ENCODE measurements around the gene COL18A1.
A peak's percentile ranks its signal among the peaks of the same experiment; 100 is the strongest.

The COL18A1 gene

DNA sequence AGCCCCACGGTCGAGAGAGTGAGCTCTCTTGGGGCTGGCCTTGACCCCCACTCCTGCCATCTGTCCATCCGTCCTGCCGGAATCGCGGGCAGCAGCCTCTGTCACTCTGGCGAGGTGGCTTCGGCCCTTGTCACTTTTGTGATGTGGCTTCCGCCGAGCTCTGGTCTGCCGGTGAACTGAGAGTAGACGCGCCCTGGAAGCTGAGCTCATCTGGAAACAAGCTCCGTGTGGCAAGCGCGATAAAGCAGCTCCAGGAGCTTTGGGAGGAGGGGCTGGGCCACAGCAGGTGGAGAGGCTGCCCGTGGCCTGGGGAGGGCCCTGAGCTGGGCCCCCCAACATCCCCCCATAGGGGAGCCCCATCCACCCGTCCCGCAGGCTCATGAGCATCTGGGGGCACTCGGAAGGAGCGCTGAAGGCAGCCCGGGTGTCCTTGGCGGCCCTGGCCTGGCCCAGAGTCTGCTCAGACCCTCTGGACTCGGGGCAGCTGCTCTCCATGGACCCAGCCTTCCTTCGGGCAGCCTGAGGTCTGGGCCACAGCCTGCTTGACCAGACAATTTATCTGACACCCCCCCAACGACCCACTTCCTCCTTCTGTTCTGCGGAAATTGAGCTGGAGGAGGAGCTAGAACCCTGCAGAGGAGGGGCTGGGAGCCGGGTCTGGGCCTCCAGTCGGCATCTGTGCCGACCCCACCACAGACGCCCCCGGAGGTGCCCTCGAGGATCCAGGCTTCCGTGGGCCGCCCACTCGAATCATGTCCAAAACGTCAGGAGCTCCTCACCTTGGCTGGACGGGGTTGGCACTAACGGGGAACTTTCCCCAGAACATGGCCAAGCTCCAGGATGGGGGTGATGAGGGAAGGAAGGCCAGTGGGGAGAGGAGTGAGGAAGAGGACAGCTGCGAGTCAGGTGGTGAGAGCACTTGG is 78.2 kb downstream of the COL18A1 start:
- TF ChIP-seq POLR2A (IDR thresholded peaks at IDR 0.05; ENCODE audit: low read length) (no peak), GATA1 (IDR thresholded peaks at IDR 0.05; ENCODE audit: low read depth, low read length) (no peak)
- peak; percentile 67 to 78 for DNase-seq

- no peak for DNase-seq
- TF ChIP-seq POLR2A (IDR thresholded peaks at IDR 0.05; ENCODE audit: low read length) (no peak), GATA1 (IDR thresholded peaks at IDR 0.05; ENCODE audit: low read depth, low read length) (no peak)
Measured at GRCh38 chr21:45484318-45484717, 79.4 kb downstream of the COL18A1 start.

- no peak for DNase-seq
- TF ChIP-seq POLR2A (IDR thresholded peaks at IDR 0.05; ENCODE audit: low read length) (no peak), GATA1 (IDR thresholded peaks at IDR 0.05; ENCODE audit: low read depth, low read length) (no peak)
Measured at GRCh38 chr21:45485686-45486442, 80.9 kb downstream of the COL18A1 start.

- DNase-seq: no peak
- TF ChIP-seq GATA1 (IDR thresholded peaks at IDR 0.05; ENCODE audit: low read depth, low read length): no peak
- TF ChIP-seq POLR2A (IDR thresholded peaks at IDR 0.05; ENCODE audit: low read length): no peak
Measured at GRCh38 chr21:45486443-45487160, 81.6 kb downstream of the COL18A1 start.

DNA sequence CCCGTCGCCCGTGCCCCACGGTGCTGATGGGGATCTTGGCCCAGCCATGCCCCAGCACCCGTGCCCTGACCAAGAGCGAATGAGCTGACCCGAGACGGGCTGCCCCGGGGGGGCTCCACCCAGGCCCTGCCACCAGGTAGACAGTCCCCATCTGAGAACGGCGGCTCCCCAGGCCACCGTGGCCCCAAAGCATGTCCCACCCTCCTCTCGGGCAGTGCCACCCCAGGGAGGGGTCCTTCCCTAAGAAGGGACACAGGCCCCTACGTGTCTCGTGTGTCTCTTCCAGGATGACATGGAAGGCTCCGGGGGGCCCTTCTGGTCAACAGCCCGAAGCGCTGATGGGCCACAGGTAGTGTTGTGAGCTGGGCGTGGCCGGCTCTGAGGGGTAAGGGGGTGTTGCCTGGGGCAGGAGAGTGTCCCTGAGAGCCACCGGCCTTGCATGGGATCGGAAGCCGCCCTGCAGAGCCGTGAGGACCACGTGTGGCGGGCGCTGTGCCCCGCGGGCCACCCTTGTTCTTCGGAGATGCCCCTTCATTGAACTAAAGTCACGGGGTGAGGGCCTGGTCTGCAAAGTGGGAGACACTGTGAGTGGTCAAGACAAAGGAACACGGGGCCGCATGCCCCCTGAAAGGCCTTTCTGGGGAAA is 82.3 kb downstream of the COL18A1 start:
- no peak for DNase-seq
- TF ChIP-seq GATA1 (IDR thresholded peaks at IDR 0.05; ENCODE audit: low read depth, low read length) (no peak), POLR2A (IDR thresholded peaks at IDR 0.05; ENCODE audit: low read length) (no peak)

- TF ChIP-seq POLR2A (IDR thresholded peaks at IDR 0.05; ENCODE audit: low read length): no peak
- no peak for DNase-seq
Measured at GRCh38 chr21:45487891-45488600, 83.1 kb downstream of the COL18A1 start.

DNA sequence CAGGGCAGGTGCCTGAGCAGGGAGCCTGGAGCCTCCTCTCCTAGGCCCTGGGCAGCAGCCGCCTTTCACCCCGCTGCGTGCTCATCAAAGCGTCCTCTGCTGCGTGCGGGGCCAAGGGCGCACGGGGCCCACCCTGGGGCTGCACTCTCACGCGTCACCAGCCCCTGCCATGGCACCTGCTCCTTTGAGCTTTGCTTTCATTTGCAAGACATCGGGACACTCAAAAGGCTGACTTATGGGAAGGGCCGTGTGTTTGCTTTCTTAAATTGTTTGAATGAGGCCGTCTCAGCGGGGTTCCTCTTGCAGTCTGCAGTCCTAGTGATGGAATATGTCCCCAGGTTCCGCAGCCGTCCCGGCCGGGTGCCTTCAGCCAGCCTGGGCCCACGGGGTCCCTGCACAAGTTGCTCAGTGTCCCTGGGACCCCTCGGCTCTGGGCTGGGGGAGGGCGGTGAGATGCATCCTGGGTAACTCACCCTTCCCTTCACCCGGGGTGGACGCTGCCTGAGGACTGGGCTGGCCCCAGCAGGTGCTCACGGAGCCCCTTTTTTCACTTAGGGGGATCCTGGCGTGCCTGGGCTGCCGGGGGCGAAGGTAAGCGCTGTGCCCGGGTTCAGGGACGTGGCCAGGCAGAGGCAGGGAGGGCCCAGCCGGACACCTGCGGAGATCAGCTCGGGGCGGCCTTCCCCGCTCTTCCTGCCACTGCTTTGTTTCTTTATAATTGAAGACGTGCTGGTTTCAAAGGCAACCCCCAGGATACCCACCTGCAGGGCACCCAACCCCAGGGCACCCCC is 84.2 kb downstream of the COL18A1 start:
- TF ChIP-seq GATA1 (IDR thresholded peaks at IDR 0.05; ENCODE audit: low read depth, low read length) (no peak), POLR2A (IDR thresholded peaks at IDR 0.05; ENCODE audit: low read length) (no peak)
- no peak for DNase-seq

GRCh38 chr21:45489722-45489982 is 84.7 kb downstream of the COL18A1 start:
- no peak for DNase-seq
- TF ChIP-seq POLR2A (IDR thresholded peaks at IDR 0.05; ENCODE audit: low read length): no peak
- no peak for TF ChIP-seq GATA1 (IDR thresholded peaks at IDR 0.05; ENCODE audit: low read depth, low read length)

DNA sequence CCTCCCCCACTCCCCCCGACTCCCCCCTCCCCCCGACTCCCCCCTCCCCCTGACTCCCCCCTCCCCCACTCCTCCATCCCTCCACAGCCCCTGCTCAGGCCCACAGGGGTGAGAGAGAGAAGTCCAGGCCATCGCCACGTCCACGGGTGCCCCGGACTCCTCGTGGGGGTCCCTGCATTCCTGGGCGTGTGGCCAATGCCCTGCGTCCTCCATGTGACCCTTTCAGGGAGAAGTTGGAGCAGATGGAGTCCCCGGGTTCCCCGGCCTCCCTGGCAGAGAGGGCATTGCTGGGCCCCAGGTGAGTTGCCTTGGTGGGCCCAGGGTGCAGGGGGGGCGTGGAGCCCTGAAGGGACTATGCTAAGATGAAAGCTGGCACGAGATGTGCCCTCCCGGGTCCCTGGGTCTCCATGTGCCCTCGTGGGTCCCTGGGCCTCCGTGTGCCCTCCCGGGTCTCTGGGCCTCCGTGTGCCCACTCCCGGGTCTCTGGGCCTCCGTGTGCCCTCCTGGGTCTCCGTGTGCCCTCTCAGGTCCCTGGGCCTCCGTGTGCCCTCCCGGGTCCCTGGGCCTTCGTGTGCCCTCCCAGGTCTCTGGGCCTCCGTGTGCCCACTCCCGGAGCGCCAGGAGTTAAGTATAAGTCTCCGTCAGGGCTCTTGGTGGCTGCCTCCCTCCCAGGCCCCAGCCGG is 85.2 kb downstream of the COL18A1 start:
- TF ChIP-seq POLR2A (IDR thresholded peaks at IDR 0.05; ENCODE audit: low read length) (no peak), GATA1 (IDR thresholded peaks at IDR 0.05; ENCODE audit: low read depth, low read length) (no peak)
- no peak for DNase-seq

GRCh38 chr21:45491056-45491455 is 86.1 kb downstream of the COL18A1 start:
- no peak for TF ChIP-seq POLR2A (IDR thresholded peaks at IDR 0.05; ENCODE audit: low read length)
- TF ChIP-seq GATA1 (IDR thresholded peaks at IDR 0.05; ENCODE audit: low read depth, low read length): no peak
- DNase-seq: no peak

DNA sequence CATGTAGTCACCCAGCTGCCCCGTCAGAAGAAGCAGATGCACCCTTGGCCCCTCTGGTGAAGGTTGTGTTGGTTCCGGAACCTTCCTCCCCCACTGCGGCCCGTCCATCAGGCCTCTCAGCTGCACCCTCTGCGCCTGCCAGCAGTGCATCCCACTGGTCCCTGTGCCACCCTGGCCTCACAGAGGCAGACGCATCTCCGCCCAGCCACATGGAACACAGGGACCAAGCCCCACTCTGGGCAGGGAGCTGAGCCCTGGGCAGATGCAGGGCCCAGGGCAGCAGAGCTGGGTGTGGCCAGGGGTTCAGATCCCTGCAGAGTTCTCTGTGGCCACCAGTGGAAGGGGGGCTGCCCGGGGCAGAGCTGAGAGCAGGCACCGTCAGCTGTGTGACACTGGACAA is 86.7 kb downstream of the COL18A1 start:
- TF ChIP-seq POLR2A (IDR thresholded peaks at IDR 0.05; ENCODE audit: low read length) (no peak), GATA1 (IDR thresholded peaks at IDR 0.05; ENCODE audit: low read depth, low read length) (no peak)
- no peak for DNase-seq

DNA sequence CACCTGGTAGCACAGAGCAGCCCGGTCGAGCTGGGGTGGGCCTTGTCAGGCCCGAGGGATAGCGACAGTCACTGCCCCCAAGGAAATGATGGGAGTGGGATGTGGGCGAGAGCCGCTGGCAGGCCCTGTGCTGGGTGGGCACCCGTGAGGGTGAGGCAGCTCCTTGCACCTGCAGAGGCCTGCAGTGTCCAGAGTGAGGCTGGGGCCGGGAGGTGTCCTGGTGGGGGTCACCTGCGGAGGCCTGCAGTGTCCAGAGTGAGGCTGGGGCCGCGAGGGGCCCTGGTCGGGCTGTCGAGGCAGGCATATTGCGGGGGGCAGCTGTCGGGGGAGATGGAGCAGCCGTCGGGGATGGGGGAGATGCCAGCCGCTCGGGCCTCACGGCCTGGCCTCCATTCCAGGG is 87.8 kb downstream of the COL18A1 start:
- TF ChIP-seq POLR2A (IDR thresholded peaks at IDR 0.05; ENCODE audit: low read length) (no peak), GATA1 (IDR thresholded peaks at IDR 0.05; ENCODE audit: low read depth, low read length) (no peak)
- DNase-seq: no peak

All from erythroblast (primary cell).